Stomach (tissue), 4 donors: ENCODE results near the gene CREBRF.

ENCODE experiments used
- CTCF ChIP-seq, 7 experiments: fragments of 450-650 bp in 4 of 7; fragments of 200-600 bp in 3 of 7; sonication (generic) in 3 of 7; IDR thresholded peaks; one replicate each; pipeline ENCODE4 v1.5.1; 2016 to 2019; ENCODE audit warnings: antibody characterized with exemption in 7 of 7, control low read depth in 2 of 7, mild to moderate bottlenecking in 1 of 7
- POLR2A ChIP-seq, 4 donors: fragments of 450-650 bp; IDR thresholded peaks; one replicate each; pipeline ENCODE4 v1.6.1; 2016; ENCODE audit warnings: antibody characterized with exemption in 4 of 4, control low read depth in 2 of 4, mild to moderate bottlenecking in 1 of 4, moderate library complexity in 1 of 4

- TF ChIP-seq POLR2A (IDR thresholded peaks at IDR 0.05): no peak
- TF ChIP-seq CTCF (IDR thresholded peaks at IDR 0.05): no peak
Observed at GRCh38 chr5:173139631-173140030, 83.5 kb downstream of the CREBRF start.
